Stimulated activated CD8-positive, alpha-beta memory T cell treated with anti-CD3 and anti-CD28 coated beads, Interleukin-12 subunit alpha, Interleukin-12 subunit beta, amount 100 ng/mL, for 4 hours (primary cell): ENCODE measurements around the gene TNFRSF6B.
"Not testable (repeated sequence)": the region's sequence is repeated elsewhere in the genome, so short reads cannot be mapped to it uniquely, and the experiment has no call there.

Experiments
- DNase-seq: peaks from one replicate; pipeline ENCODE4 v3.0.0-alpha.2; 2020; ENCODE audit warnings: low read depth

TNFRSF6B gene

GRCh38 chr20:63662813-63663189 lies 33.7 kb upstream of the TNFRSF6B start:
- DNase-seq, result no peak

- no peak for DNase-seq
These were observed 33.0 kb upstream of the TNFRSF6B start for GRCh38 chr20:63663332-63664066.

GRCh38 chr20:63664143-63664851 lies 32.2 kb upstream of the TNFRSF6B start:
- no peak for DNase-seq

- no peak for DNase-seq
These were observed 31.4 kb upstream of the TNFRSF6B start for GRCh38 chr20:63664861-63665594.

GRCh38 chr20:63665708-63666107 lies 30.7 kb upstream of the TNFRSF6B start:
- no peak for DNase-seq

- no peak for DNase-seq
These were observed 28.6 kb upstream of the TNFRSF6B start for GRCh38 chr20:63667858-63668257.

GRCh38 chr20:63668351-63668750 lies 28.1 kb upstream of the TNFRSF6B start:
- no peak for DNase-seq

- DNase-seq, result not testable (repeated sequence)
These were observed 24.8 kb upstream of the TNFRSF6B start for GRCh38 chr20:63671695-63672094.

- no peak for DNase-seq
These were observed 23.8 kb upstream of the TNFRSF6B start for GRCh38 chr20:63672666-63673065.

GRCh38 chr20:63673951-63674350 lies 22.5 kb upstream of the TNFRSF6B start:
- DNase-seq, result no peak

- no peak for DNase-seq
These were observed 20.6 kb upstream of the TNFRSF6B start for GRCh38 chr20:63675681-63676368.

GRCh38 chr20:63678071-63678470 lies 18.4 kb upstream of the TNFRSF6B start:
- no peak for DNase-seq

- no peak for DNase-seq
These were observed 17.6 kb upstream of the TNFRSF6B start for GRCh38 chr20:63678667-63679465.

- no peak for DNase-seq
These were observed 16.6 kb upstream of the TNFRSF6B start for GRCh38 chr20:63679799-63680305.

GRCh38 chr20:63680427-63680826 lies 16.0 kb upstream of the TNFRSF6B start:
- DNase-seq, result no peak

- no peak for DNase-seq
These were observed 15.4 kb upstream of the TNFRSF6B start for GRCh38 chr20:63680857-63681608.

GRCh38 chr20:63681609-63682142 lies 14.8 kb upstream of the TNFRSF6B start:
- DNase-seq, result no peak

- no peak for DNase-seq
These were observed 13.9 kb upstream of the TNFRSF6B start for GRCh38 chr20:63682384-63683139.

GRCh38 chr20:63685269-63686026 lies 11.0 kb upstream of the TNFRSF6B start:
- DNase-seq, result no peak
